Measurements from ENCODE around the gene GMDS.
A peak's percentile ranks its signal among the peaks of the same experiment; 100 is the strongest.

The GMDS gene

DNA sequence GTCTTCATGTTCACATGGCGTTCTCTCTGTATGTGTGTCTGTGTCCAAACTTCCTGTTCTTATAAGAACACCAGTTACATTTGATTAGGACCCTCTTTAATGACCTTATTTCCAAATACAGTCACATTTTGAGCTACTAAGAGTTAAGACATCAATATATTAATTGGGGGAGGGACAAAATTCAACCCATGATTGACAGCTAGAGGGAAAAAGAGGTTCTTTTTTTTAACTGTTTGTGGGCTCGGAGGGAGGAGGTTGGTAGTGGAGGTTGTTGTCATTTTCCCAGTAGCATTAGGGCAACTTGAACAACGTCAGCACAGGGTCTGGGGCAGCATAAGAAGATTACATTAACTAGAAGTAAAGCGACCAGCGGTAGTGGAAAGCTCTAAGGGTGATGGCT, 2.3 kb upstream of the GMDS start:
- H4K20me1 ChIP-seq (ENCODE audit: insufficient read depth, low read length) = no peaks in the 10 kb centered on the region
- H3K9me3 ChIP-seq (replicated peaks; ENCODE audit: insufficient read depth, low read length) = no peaks in the 10 kb centered on the region
- TF ChIP-seq EZH2phosphoT487 (IDR thresholded peaks at IDR 0.05; ENCODE audit: low read length) (no peak), EZH2 (optimal IDR thresholded peaks at IDR 0.05; ENCODE audit: low read depth, low read length) (no peak)
- TF ChIP-seq, protein P1, sequence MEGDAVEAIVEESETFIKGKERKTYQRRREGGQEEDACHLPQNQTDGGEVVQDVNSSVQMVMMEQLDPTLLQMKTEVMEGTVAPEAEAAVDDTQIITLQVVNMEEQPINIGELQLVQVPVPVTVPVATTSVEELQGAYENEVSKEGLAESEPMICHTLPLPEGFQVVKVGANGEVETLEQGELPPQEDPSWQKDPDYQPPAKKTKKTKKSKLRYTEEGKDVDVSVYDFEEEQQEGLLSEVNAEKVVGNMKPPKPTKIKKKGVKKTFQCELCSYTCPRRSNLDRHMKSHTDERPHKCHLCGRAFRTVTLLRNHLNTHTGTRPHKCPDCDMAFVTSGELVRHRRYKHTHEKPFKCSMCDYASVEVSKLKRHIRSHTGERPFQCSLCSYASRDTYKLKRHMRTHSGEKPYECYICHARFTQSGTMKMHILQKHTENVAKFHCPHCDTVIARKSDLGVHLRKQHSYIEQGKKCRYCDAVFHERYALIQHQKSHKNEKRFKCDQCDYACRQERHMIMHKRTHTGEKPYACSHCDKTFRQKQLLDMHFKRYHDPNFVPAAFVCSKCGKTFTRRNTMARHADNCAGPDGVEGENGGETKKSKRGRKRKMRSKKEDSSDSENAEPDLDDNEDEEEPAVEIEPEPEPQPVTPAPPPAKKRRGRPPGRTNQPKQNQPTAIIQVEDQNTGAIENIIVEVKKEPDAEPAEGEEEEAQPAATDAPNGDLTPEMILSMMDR (IDR thresholded peaks at IDR 0.05; ENCODE audit: low read length) = no peak
- DNase-seq = no peak
- no peak overlapping the region for H3K4me2 ChIP-seq (ENCODE audit: low read depth, low read length)
- H3F3A ChIP-seq (ENCODE audit: insufficient read depth, low read length) = peaks cover 7% of the 10 kb centered on the region
- no peak overlapping the region for H3K27ac ChIP-seq (ENCODE audit: low read length)
- H3K4me3 ChIP-seq (ENCODE audit: low read length) = no peak overlapping the region
- peaks cover 21% of the 10 kb centered on the region for H3K79me2 ChIP-seq (ENCODE audit: low read length)
- H3K9me2 ChIP-seq (replicated peaks; ENCODE audit: insufficient read depth, low read length) = no peaks in the 10 kb centered on the region
- H3K27me3 ChIP-seq (replicated peaks; ENCODE audit: insufficient read depth, low read length) = no peaks in the 10 kb centered on the region
- H3K9ac ChIP-seq (ENCODE audit: low read length) = no peak overlapping the region
- H3K4me1 ChIP-seq (ENCODE audit: low read length) = no peaks in the 10 kb centered on the region
- no peaks in the 10 kb centered on the region for H3K36me3 ChIP-seq (replicated peaks; ENCODE audit: insufficient read depth, low read length)
- no peak overlapping the region for H2AFZ ChIP-seq (ENCODE audit: low read length)

GRCh38 chr6:2245877-2246863, 765 bp upstream of the GMDS start:
- H3K4me2 ChIP-seq (ENCODE audit: low read depth, low read length) = peak overlapping the region; percentile 77
- peaks cover 34% of the 10 kb centered on the region for H3K79me2 ChIP-seq (ENCODE audit: low read length)
- H3K27me3 ChIP-seq (replicated peaks; ENCODE audit: insufficient read depth, low read length) = no peaks in the 10 kb centered on the region
- H3K4me3 ChIP-seq (ENCODE audit: low read length) = peak overlapping the region; percentile 88
- no peaks in the 10 kb centered on the region for H3K9me3 ChIP-seq (replicated peaks; ENCODE audit: insufficient read depth, low read length)
- no peak for TF ChIP-seq EZH2 (optimal IDR thresholded peaks at IDR 0.05; ENCODE audit: low read depth, low read length)
- TF ChIP-seq EZH2phosphoT487 (IDR thresholded peaks at IDR 0.05; ENCODE audit: low read length) = no peak
- TF ChIP-seq, protein P1 (IDR thresholded peaks at IDR 0.05; ENCODE audit: low read length) = no peak
- no peaks in the 10 kb centered on the region for H3K9me2 ChIP-seq (replicated peaks; ENCODE audit: insufficient read depth, low read length)
- peak overlapping the region; percentile 93 for H2AFZ ChIP-seq (ENCODE audit: low read length)
- peak; percentile 38 for DNase-seq
- peak overlapping the region; percentile 48; the same call in 1 of the 2 replicates for H3K27ac ChIP-seq (ENCODE audit: low read length)
- H3K9ac ChIP-seq (ENCODE audit: low read length) = peak overlapping the region; percentile 86
- peaks cover 7% of the 10 kb centered on the region for H3F3A ChIP-seq (ENCODE audit: insufficient read depth, low read length)
- H3K36me3 ChIP-seq (replicated peaks; ENCODE audit: insufficient read depth, low read length) = no peaks in the 10 kb centered on the region
- no peaks in the 10 kb centered on the region for H4K20me1 ChIP-seq (ENCODE audit: insufficient read depth, low read length)
- H3K4me1 ChIP-seq (ENCODE audit: low read length) = no peaks in the 10 kb centered on the region

DNA sequence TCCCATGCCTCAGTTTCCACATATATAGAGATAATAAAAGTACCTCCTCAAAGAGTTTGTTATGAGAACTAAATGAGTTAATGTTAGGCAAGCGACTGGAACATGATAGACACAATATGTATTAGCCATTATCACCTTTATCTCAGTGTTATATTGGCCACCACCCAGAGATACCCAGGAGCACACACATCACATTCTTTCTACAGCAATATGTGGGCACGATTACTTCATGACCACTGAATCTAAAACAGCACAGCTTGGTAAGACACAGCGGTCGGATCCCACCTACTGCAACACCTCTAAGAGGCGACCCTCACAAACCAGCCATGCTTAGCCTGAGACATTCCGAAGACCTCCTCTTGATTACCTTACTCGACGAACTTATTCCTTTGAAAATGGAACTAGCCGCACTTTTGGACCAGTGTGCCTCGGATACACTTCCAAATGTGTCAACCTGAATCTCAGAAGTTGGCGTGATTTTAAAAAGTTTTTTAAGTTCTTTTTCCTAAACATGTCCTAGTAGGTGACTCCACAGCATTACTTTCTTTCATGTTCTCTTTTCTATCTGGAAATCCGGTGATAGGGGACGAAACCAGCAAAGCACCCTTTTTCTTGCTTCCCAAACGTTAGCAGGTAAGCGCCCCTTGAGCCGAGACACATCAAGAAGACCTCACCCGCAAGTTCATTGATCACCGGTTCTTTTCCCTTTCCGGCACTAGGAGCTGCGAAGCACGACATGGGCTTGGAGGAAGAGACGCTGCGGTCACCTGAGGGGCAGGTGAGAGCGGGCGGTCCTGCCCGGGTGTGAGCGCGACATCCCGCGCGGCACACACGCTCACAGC, 923 bp downstream of the GMDS start:
- no peaks in the 10 kb centered on the region for H3K9me2 ChIP-seq (replicated peaks; ENCODE audit: insufficient read depth, low read length)
- no peaks in the 10 kb centered on the region for H3K9me3 ChIP-seq (replicated peaks; ENCODE audit: insufficient read depth, low read length)
- H4K20me1 ChIP-seq (ENCODE audit: insufficient read depth, low read length) = no peaks in the 10 kb centered on the region
- peak overlapping the region; percentile 62; the same call in 1 of the 2 replicates for H3K9ac ChIP-seq (ENCODE audit: low read length)
- H3K4me3 ChIP-seq (ENCODE audit: low read length) = peak overlapping the region; percentile 83
- DNase-seq = peak; percentile 18
- no peaks in the 10 kb centered on the region for H3K36me3 ChIP-seq (replicated peaks; ENCODE audit: insufficient read depth, low read length)
- TF ChIP-seq, protein P1 (IDR thresholded peaks at IDR 0.05; ENCODE audit: low read length) = no peak
- no peak for TF ChIP-seq EZH2 (optimal IDR thresholded peaks at IDR 0.05; ENCODE audit: low read depth, low read length)
- TF ChIP-seq EZH2phosphoT487 (IDR thresholded peaks at IDR 0.05; ENCODE audit: low read length) = no peak
- no peaks in the 10 kb centered on the region for H3K27me3 ChIP-seq (replicated peaks; ENCODE audit: insufficient read depth, low read length)
- H3K4me2 ChIP-seq (ENCODE audit: low read depth, low read length) = peak overlapping the region; percentile 90
- H2AFZ ChIP-seq (ENCODE audit: low read length) = peak overlapping the region; percentile 88
- peaks cover 46% of the 10 kb centered on the region for H3K79me2 ChIP-seq (ENCODE audit: low read length)
- peaks cover 7% of the 10 kb centered on the region for H3F3A ChIP-seq (ENCODE audit: insufficient read depth, low read length)
- H3K4me1 ChIP-seq (ENCODE audit: low read length) = no peaks in the 10 kb centered on the region
- H3K27ac ChIP-seq (ENCODE audit: low read length) = no peak overlapping the region
